ENCODE results near the gene GRIN1.

GRCh38 chr9:137136881-137137607 lies 1.9 kb upstream of the GRIN1 start:
- TF ChIP-seq POLR2A (IDR thresholded peaks at IDR 0.05; ENCODE audit: low read depth, low read length) (no peak), RFX5 (IDR thresholded peaks at IDR 0.05; ENCODE audit: low read depth, low read length) (no peak), CREB1 (IDR thresholded peaks at IDR 0.05; ENCODE audit: low read depth) (no peak)
